ENCODE results near the gene NFASC.

The NFASC gene

GRCh38 chr1:204873714-204874113 is 3.1 kb downstream of the NFASC start:
- no peak for TF ChIP-seq REST (IDR thresholded peaks at IDR 0.05; ENCODE audit: insufficient read depth in 1 of 2, low read depth in 2 of 2, low read length in 2 of 2)
- no peak for TF ChIP-seq TAF1 (IDR thresholded peaks at IDR 0.05; ENCODE audit: borderline replicate concordance, insufficient read depth, low read length)
- TF ChIP-seq POLR2AphosphoS5 (IDR thresholded peaks at IDR 0.05; ENCODE audit: low read depth, low read length) = no peak
- TF ChIP-seq SIN3A (IDR thresholded peaks at IDR 0.05; ENCODE audit: borderline replicate concordance, insufficient read depth, low read length) = no peak
- TF ChIP-seq FOXP2 (optimal IDR thresholded peaks at IDR 0.05; ENCODE audit: borderline replicate concordance, extremely low read depth, extremely low read length, insufficient read depth) = no peak

GRCh38 chr1:204874274-204874673 is 3.6 kb downstream of the NFASC start:
- no peak for TF ChIP-seq POLR2AphosphoS5 (IDR thresholded peaks at IDR 0.05; ENCODE audit: low read depth, low read length)
- no peak for TF ChIP-seq SIN3A (IDR thresholded peaks at IDR 0.05; ENCODE audit: borderline replicate concordance, insufficient read depth, low read length)
- no peak for TF ChIP-seq REST (IDR thresholded peaks at IDR 0.05; ENCODE audit: insufficient read depth in 1 of 2, low read depth in 2 of 2, low read length in 2 of 2)
- no peak for TF ChIP-seq TAF1 (IDR thresholded peaks at IDR 0.05; ENCODE audit: borderline replicate concordance, insufficient read depth, low read length)

- no peak for TF ChIP-seq POLR2AphosphoS5 (IDR thresholded peaks at IDR 0.05; ENCODE audit: low read depth, low read length)
- TF ChIP-seq SIN3A (IDR thresholded peaks at IDR 0.05; ENCODE audit: borderline replicate concordance, insufficient read depth, low read length) = no peak
- no peak for TF ChIP-seq TAF1 (IDR thresholded peaks at IDR 0.05; ENCODE audit: borderline replicate concordance, insufficient read depth, low read length)
- no peak for TF ChIP-seq FOXP2 (optimal IDR thresholded peaks at IDR 0.05; ENCODE audit: borderline replicate concordance, extremely low read depth, extremely low read length, insufficient read depth)
- no peak for TF ChIP-seq REST (IDR thresholded peaks at IDR 0.05; ENCODE audit: insufficient read depth in 1 of 2, low read depth in 2 of 2, low read length in 2 of 2)
Measured at GRCh38 chr1:204875255-204875654, 4.6 kb downstream of the NFASC start.

DNA sequence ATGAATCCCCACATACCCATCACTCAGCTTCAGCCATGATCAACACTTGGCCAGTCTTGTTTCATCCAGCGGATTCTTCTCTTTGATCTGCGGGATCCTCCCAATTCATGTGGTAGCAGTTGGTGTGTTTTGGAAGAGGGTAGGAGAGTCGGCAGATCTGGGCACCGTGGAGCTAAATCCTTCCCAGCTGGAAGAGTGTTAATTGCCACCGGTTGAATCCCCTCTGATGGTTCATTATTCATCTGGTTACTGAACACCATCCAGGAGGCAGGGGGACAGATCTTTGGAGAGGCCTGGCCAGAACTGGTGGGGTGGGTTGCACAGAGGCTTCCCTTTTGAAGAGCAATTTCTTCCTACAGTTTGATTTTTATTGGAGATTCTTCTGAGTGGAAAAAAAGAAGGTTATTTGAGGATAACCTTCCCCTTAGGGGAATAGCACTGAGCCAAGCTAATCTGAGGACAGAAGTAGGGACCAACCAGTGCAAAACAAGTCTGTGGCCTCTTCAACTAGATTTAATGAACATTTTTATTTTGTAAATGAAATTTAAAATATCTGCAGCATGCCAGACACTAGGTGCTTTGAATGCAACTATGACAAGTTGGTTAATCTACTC is 8.1 kb downstream of the NFASC start:
- TF ChIP-seq SIN3A (IDR thresholded peaks at IDR 0.05; ENCODE audit: borderline replicate concordance, insufficient read depth, low read length) = no peak
- no peak for TF ChIP-seq FOXP2 (optimal IDR thresholded peaks at IDR 0.05; ENCODE audit: borderline replicate concordance, extremely low read depth, extremely low read length, insufficient read depth)

DNA sequence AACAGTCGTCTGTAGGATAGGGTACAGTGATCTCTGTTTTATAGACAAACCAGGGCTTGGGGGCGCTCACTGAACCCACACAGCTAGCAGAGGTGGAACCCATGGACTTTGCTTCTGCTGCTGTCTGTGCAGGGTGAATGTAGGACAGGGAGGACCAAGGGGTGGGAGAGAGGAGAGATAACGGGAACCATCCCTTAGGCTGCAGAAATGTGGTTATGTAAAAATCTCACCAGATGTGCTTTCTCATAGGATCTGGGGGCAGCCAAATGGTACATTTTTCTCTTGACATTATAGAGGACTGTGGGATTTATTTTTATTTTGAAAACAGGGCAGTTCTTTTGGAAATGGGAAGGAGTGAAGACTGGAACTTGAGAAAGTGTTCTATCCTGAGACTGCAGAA is 8.7 kb downstream of the NFASC start:
- TF ChIP-seq TAF1 (IDR thresholded peaks at IDR 0.05; ENCODE audit: borderline replicate concordance, insufficient read depth, low read length) (no peak), SIN3A (IDR thresholded peaks at IDR 0.05; ENCODE audit: borderline replicate concordance, insufficient read depth, low read length) (no peak), POLR2AphosphoS5 (IDR thresholded peaks at IDR 0.05; ENCODE audit: low read depth, low read length) (no peak), REST (IDR thresholded peaks at IDR 0.05; ENCODE audit: insufficient read depth in 1 of 2, low read depth in 2 of 2, low read length in 2 of 2) (no peak), FOXP2 (optimal IDR thresholded peaks at IDR 0.05; ENCODE audit: borderline replicate concordance, extremely low read depth, extremely low read length, insufficient read depth) (no peak)
